ENCODE measurements around the gene ATRNL1. TPM values are rescaled to one million over a fixed set of nuclear protein-coding genes. Genes with fewer than 3 reads are reported as not detected.
A peak's percentile ranks its signal among the peaks of the same experiment; 100 is the strongest.

Gene ATRNL1
- total and polyA plus RNA-seq, 2 experiments from 2014 or later, result 4.8 to 29.7 TPM

DNA sequence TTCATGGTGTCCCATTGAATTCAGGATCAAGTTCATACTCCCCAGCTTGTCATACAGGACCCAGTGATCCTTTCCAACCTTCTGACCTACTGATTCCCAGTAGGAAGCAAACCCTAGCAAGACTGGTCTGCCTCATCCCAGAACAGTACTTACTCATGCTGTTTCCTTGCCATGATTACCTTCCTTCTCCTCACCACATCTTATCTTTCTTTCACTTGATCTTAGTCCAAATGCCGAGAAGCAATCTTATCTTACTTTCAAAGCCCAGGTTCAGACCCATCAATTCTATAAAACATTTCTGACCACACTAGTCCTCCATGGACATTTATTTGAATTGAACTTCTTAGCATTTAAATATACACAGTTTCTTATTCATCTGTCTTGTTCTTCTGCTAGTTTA lies 26.6 kb upstream of the ATRNL1 start:
- no peak for DNase-seq (ENCODE audit: low spot score)

DNA sequence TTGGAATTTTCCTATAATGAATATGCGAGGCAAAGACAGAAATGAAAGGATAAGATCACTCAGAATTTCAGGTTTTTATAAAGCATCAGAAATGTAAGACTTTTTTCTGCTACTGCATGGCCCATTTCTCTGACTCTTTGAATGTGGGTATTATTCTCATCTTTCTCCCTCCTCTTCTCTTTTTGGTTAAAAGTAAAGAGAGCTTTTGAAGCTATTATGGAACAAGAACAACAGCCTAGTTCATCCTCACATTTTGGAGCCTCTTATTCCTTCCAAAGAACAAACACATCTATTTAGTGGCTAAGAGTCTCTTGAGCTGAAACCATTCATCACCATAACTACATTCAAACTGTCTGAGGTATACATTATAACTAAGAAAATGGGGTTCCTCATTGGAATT lies 19.4 kb upstream of the ATRNL1 start:
- Histone ChIP-seq H3K27me3 (ENCODE audit: insufficient read depth) (no peaks in the 10 kb centered on the region), H3K9me2 (ENCODE audit: insufficient read depth) (no peaks in the 10 kb centered on the region), H3K36me3 (ENCODE audit: insufficient read depth) (no peaks in the 10 kb centered on the region), H2AFZ (no peak overlapping the region), H3F3A (replicated peaks; ENCODE audit: low read depth) (no peaks in the 10 kb centered on the region), H3K4me1 (ENCODE audit: insufficient read depth) (no peaks in the 10 kb centered on the region), H4K20me1 (replicated peaks; ENCODE audit: insufficient read depth) (no peaks in the 10 kb centered on the region), H3K79me2 (replicated peaks; ENCODE audit: insufficient read depth) (no peaks in the 10 kb centered on the region), H3K27ac (ENCODE audit: low read depth) (no peak overlapping the region), H3K4me3 (no peak overlapping the region), H3K4me2 (no peak overlapping the region)
- Mint-ChIP-seq H3K9me3 (peaks cover 32% of the 10 kb centered on the region), H3K4me1 (no peaks in the 10 kb centered on the region), H3K27ac (no peak overlapping the region), H3K4me3 (no peak overlapping the region), H3K27me3 (ENCODE audit: insufficient read depth, low read depth, poor library complexity) (no peaks in the 10 kb centered on the region), H3K36me3 (ENCODE audit: low read depth) (peaks cover 16% of the 10 kb centered on the region)
- no peak for DNase-seq (ENCODE audit: low spot score)
- ATAC-seq, result no peak
- TF ChIP-seq, protein P1, sequence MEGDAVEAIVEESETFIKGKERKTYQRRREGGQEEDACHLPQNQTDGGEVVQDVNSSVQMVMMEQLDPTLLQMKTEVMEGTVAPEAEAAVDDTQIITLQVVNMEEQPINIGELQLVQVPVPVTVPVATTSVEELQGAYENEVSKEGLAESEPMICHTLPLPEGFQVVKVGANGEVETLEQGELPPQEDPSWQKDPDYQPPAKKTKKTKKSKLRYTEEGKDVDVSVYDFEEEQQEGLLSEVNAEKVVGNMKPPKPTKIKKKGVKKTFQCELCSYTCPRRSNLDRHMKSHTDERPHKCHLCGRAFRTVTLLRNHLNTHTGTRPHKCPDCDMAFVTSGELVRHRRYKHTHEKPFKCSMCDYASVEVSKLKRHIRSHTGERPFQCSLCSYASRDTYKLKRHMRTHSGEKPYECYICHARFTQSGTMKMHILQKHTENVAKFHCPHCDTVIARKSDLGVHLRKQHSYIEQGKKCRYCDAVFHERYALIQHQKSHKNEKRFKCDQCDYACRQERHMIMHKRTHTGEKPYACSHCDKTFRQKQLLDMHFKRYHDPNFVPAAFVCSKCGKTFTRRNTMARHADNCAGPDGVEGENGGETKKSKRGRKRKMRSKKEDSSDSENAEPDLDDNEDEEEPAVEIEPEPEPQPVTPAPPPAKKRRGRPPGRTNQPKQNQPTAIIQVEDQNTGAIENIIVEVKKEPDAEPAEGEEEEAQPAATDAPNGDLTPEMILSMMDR (conservative IDR thresholded peaks at IDR 0.05; ENCODE audit: low read depth in 2 of 2), result no peak
- TF ChIP-seq, protein P2, sequence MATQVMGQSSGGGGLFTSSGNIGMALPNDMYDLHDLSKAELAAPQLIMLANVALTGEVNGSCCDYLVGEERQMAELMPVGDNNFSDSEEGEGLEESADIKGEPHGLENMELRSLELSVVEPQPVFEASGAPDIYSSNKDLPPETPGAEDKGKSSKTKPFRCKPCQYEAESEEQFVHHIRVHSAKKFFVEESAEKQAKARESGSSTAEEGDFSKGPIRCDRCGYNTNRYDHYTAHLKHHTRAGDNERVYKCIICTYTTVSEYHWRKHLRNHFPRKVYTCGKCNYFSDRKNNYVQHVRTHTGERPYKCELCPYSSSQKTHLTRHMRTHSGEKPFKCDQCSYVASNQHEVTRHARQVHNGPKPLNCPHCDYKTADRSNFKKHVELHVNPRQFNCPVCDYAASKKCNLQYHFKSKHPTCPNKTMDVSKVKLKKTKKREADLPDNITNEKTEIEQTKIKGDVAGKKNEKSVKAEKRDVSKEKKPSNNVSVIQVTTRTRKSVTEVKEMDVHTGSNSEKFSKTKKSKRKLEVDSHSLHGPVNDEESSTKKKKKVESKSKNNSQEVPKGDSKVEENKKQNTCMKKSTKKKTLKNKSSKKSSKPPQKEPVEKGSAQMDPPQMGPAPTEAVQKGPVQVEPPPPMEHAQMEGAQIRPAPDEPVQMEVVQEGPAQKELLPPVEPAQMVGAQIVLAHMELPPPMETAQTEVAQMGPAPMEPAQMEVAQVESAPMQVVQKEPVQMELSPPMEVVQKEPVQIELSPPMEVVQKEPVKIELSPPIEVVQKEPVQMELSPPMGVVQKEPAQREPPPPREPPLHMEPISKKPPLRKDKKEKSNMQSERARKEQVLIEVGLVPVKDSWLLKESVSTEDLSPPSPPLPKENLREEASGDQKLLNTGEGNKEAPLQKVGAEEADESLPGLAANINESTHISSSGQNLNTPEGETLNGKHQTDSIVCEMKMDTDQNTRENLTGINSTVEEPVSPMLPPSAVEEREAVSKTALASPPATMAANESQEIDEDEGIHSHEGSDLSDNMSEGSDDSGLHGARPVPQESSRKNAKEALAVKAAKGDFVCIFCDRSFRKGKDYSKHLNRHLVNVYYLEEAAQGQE (IDR thresholded peaks at IDR 0.05; ENCODE audit: unreplicated experiment), result no peak
- no peak for TF ChIP-seq EZH2 (IDR thresholded peaks at IDR 0.05; ENCODE audit: low read depth, unreplicated experiment)

More for the DNA sequence above, 26.6 kb upstream of the ATRNL1 start:
- Histone ChIP-seq H2AFZ (peak overlapping the region; percentile 6; the same call in 1 of the 2 replicates), H3K27ac (ENCODE audit: low read depth) (no peak overlapping the region), H3K27me3 (ENCODE audit: insufficient read depth) (no peaks in the 10 kb centered on the region), H3K79me2 (replicated peaks; ENCODE audit: insufficient read depth) (no peaks in the 10 kb centered on the region), H3K4me3 (no peak overlapping the region), H3F3A (replicated peaks; ENCODE audit: low read depth) (no peaks in the 10 kb centered on the region), H3K36me3 (ENCODE audit: insufficient read depth) (no peaks in the 10 kb centered on the region), H4K20me1 (replicated peaks; ENCODE audit: insufficient read depth) (no peaks in the 10 kb centered on the region), H3K9me2 (ENCODE audit: insufficient read depth) (no peaks in the 10 kb centered on the region; the same call in 1 of the 2 replicates), H3K4me1 (ENCODE audit: insufficient read depth) (peaks cover 25% of the 10 kb centered on the region), H3K4me2 (no peak overlapping the region)
- Mint-ChIP-seq H3K4me3 (no peak overlapping the region), H3K9me3 (no peaks in the 10 kb centered on the region), H3K27ac (no peak overlapping the region; the same call in 1 of the 2 replicates), H3K36me3 (ENCODE audit: low read depth) (no peaks in the 10 kb centered on the region), H3K4me1 (peaks cover 18% of the 10 kb centered on the region; the same call in 2 of the 3 replicates), H3K27me3 (ENCODE audit: insufficient read depth, low read depth, poor library complexity) (no peaks in the 10 kb centered on the region)
- ATAC-seq, result no peak
- TF ChIP-seq ZNF331 (CRISPR knock-in tag; IDR thresholded peaks at IDR 0.05; ENCODE audit: low read depth) (no peak), ZNF114 (CRISPR knock-in tag; IDR thresholded peaks at IDR 0.05) (no peak)
- TF ChIP-seq, protein P3, sequence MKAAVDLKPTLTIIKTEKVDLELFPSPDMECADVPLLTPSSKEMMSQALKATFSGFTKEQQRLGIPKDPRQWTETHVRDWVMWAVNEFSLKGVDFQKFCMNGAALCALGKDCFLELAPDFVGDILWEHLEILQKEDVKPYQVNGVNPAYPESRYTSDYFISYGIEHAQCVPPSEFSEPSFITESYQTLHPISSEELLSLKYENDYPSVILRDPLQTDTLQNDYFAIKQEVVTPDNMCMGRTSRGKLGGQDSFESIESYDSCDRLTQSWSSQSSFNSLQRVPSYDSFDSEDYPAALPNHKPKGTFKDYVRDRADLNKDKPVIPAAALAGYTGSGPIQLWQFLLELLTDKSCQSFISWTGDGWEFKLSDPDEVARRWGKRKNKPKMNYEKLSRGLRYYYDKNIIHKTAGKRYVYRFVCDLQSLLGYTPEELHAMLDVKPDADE (IDR thresholded peaks at IDR 0.05), result no peak
- TF ChIP-seq, protein P1 (conservative IDR thresholded peaks at IDR 0.05; ENCODE audit: low read depth in 2 of 2), result no peak
- TF ChIP-seq, protein P2 (IDR thresholded peaks at IDR 0.05; ENCODE audit: unreplicated experiment), result no peak

Data from GM23338 (cell line).